ENCODE data around the gene AKT1S1. TPM values are rescaled to one million over a fixed set of nuclear protein-coding genes. Genes with fewer than 3 reads are reported as not detected.
"Not testable (repeated sequence)": the region's sequence is repeated elsewhere in the genome, so short reads cannot be mapped to it uniquely, and the experiment has no call there.

AKT1S1 gene
- total RNA-seq, 1 donor = 14.4 TPM

GRCh38 chr19:49827034-49827433, 50.1 kb downstream of the AKT1S1 start:
- no peak for DNase-seq (ENCODE audit: low read depth)
- H3K4me3 ChIP-seq (ENCODE audit: low read depth, low read length) = no peak overlapping the region
- no peak for TF ChIP-seq CTCF (IDR thresholded peaks at IDR 0.05; ENCODE audit: insufficient read depth, low read length)

DNA sequence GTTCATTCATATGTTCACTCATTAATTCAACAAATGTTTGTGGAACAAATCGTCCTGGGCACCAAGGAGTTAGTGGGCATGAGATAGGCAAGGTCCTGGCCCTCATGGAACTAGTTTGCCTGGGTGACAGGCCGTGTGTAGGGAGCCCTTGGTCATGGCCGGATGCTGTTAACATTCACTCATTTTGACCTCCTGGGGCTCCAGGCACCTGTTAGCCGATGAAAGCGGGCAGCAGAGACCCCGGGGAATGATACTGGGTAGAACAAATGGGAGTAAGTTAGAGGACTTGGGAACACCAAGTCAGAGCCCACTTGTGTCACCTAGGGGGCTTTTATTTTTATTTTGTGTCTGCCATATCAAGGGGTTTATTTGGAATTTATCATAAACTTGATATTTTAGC, 52.5 kb downstream of the AKT1S1 start:
- no peak overlapping the region for H3K4me3 ChIP-seq (ENCODE audit: low read depth, low read length)
- no peak for DNase-seq (ENCODE audit: low read depth)
- TF ChIP-seq CTCF (IDR thresholded peaks at IDR 0.05; ENCODE audit: insufficient read depth, low read length) = no peak

- no peak for TF ChIP-seq CTCF (IDR thresholded peaks at IDR 0.05; ENCODE audit: insufficient read depth, low read length)
- no peak overlapping the region for H3K4me3 ChIP-seq (ENCODE audit: low read depth, low read length)
- DNase-seq (ENCODE audit: low read depth) = no peak
Measured at GRCh38 chr19:49823472-49823871, 53.7 kb downstream of the AKT1S1 start.

- TF ChIP-seq CTCF (IDR thresholded peaks at IDR 0.05; ENCODE audit: insufficient read depth, low read length) = no peak
- DNase-seq (ENCODE audit: low read depth) = peak; percentile 29
- H3K4me3 ChIP-seq (ENCODE audit: low read depth, low read length) = peak overlapping the region; percentile 6
Measured at GRCh38 chr19:49820125-49820524, 57.0 kb downstream of the AKT1S1 start.

GRCh38 chr19:49819452-49820115, 57.6 kb downstream of the AKT1S1 start:
- not testable (repeated sequence) for DNase-seq (ENCODE audit: low read depth)

More at GRCh38 chr19:49819452-49820115, 57.6 kb downstream of the AKT1S1 start:
- H3K4me3 ChIP-seq (ENCODE audit: low read depth, low read length) = peak overlapping the region; percentile 99

Small RNA genes within 50 kb of the gene (small RNA-seq; reads per million reads assigned to genes)
- gene MIR4749 = not detected

Other genes starting within 250 kb of the AKT1S1 start
- gene RRAS, start 237.2 kb downstream of the AKT1S1 start, total RNA-seq (ENCODE audit: low replicate concordance) = 13.7 and 52.4 TPM in 2 replicates
- 16.9 and 41.1 TPM in 2 replicates for gene SCAF1, start 235.1 kb downstream of the AKT1S1 start, total RNA-seq (ENCODE audit: low replicate concordance)
- gene IRF3, start 211.5 kb downstream of the AKT1S1 start, total RNA-seq (ENCODE audit: low replicate concordance) = 33.3 and 106 TPM in 2 replicates
- gene BCL2L12, start 211.4 kb downstream of the AKT1S1 start, total RNA-seq (ENCODE audit: low replicate concordance) = 3.9 and 6.1 TPM in 2 replicates
- 32.5 and 164 TPM in 2 replicates for gene PRMT1, start 200.1 kb downstream of the AKT1S1 start, total RNA-seq (ENCODE audit: low replicate concordance)
- 0.33 and 0.63 TPM in 2 replicates for gene ADM5, start 187.8 kb downstream of the AKT1S1 start, total RNA-seq (ENCODE audit: low replicate concordance)
- gene CPT1C, start 186.2 kb downstream of the AKT1S1 start, total RNA-seq (ENCODE audit: low replicate concordance) = 23.4 and 39.4 TPM in 2 replicates
- gene TSKS, start 114.0 kb downstream of the AKT1S1 start, total RNA-seq (ENCODE audit: low replicate concordance) = 0.57 and 1.4 TPM in 2 replicates
- 85.6 and 115 TPM in 2 replicates for gene AP2A1, start 110.4 kb downstream of the AKT1S1 start, total RNA-seq (ENCODE audit: low replicate concordance)
- 23.5 and 27.5 TPM in 2 replicates for gene FUZ, start 64.1 kb downstream of the AKT1S1 start, total RNA-seq (ENCODE audit: low replicate concordance)
- 19.4 and 21.7 TPM in 2 replicates for gene MED25, start 59.1 kb downstream of the AKT1S1 start, total RNA-seq (ENCODE audit: low replicate concordance)
- 46.2 and 51.2 TPM in 2 replicates for gene PTOV1, start 26.2 kb downstream of the AKT1S1 start, total RNA-seq (ENCODE audit: low replicate concordance)
- 42.3 and 58.3 TPM in 2 replicates for gene PNKP, start 9.8 kb downstream of the AKT1S1 start, total RNA-seq (ENCODE audit: low replicate concordance)
- gene TBC1D17, start 347 bp upstream of the AKT1S1 start, total RNA-seq (ENCODE audit: low replicate concordance) = 16.3 and 17.1 TPM in 2 replicates
- gene IL4I1, start 19.5 kb upstream of the AKT1S1 start, total RNA-seq (ENCODE audit: low replicate concordance) = 1.1 TPM in 1 of 2 replicates, not detected in the other
- gene ATF5, start 51.9 kb upstream of the AKT1S1 start, total RNA-seq (ENCODE audit: low replicate concordance) = 81.5 and 106 TPM in 2 replicates
- gene NUP62, start 52.1 kb upstream of the AKT1S1 start, total RNA-seq (ENCODE audit: low replicate concordance) = 11.3 and 35.4 TPM in 2 replicates
- not detected in 2 replicates for gene SIGLEC11, start 83.8 kb upstream of the AKT1S1 start, total RNA-seq (ENCODE audit: low replicate concordance)
- gene VRK3, start 148.0 kb upstream of the AKT1S1 start, total RNA-seq (ENCODE audit: low replicate concordance) = 17.3 and 30.6 TPM in 2 replicates
- 11.0 and 14.1 TPM in 2 replicates for gene ZNF473, start 148.7 kb upstream of the AKT1S1 start, total RNA-seq (ENCODE audit: low replicate concordance)